HL-60 (cell line): Measurements from ENCODE around the gene CLDN6.
A peak's percentile ranks its signal among the peaks of the same experiment; 100 is the strongest.

Experiments
- CTCF ChIP-seq: IDR thresholded peaks from one replicate; pipeline ENCODE4 v1.5.1; 2011; ENCODE audit warnings: low read length, control low read depth, inconsistent platforms; ENCODE audit not compliant: insufficient read depth
- GABPA ChIP-seq: IDR thresholded peaks from 2 replicates; pipeline ENCODE4 v1.6.1; 2012; ENCODE audit warnings: low read depth
- POLR2AphosphoS5 ChIP-seq: IDR thresholded peaks from 2 replicates; pipeline ENCODE4 v1.6.1; 2012; ENCODE audit warnings: low read depth
- SPI1 ChIP-seq: IDR thresholded peaks from 2 replicates; pipeline ENCODE4 v1.6.1; 2012; ENCODE audit warnings: low read depth, mild to moderate bottlenecking, borderline replicate concordance

- TF ChIP-seq POLR2AphosphoS5, result no peak
- no peak for TF ChIP-seq CTCF
- no peak for TF ChIP-seq GABPA
- TF ChIP-seq SPI1, result peak; percentile 58; the same call in 1 of the 2 replicates
Measured at GRCh38 chr16:3045758-3046640, 28.0 kb upstream of the CLDN6 start, which contains the start of gene MMP25.
